Measurements from ENCODE around the gene BTF3L4. TPM values are rescaled to one million over a fixed set of nuclear protein-coding genes. Genes with fewer than 3 reads are reported as not detected.

BTF3L4 gene
- total RNA-seq: 10 to 100 TPM; 77.6 to 95.1 TPM
- polyA plus RNA-seq (2013, experiment 1 of 2): 125 TPM
- 113 TPM for polyA plus RNA-seq (2013, experiment 2 of 2)
- long read RNA-seq, experiment 1, full-length matches to known transcripts: 35 of 65 reads
- long read RNA-seq, experiment 1, partial matches to known transcripts: 13 of 65 reads
- long read RNA-seq, experiment 1, other reads (novel, unspliced or antisense): 17 of 65 reads
- long read RNA-seq, experiment 2, full-length matches to known transcripts: 120 of 134 reads
- long read RNA-seq, experiment 2, partial matches to known transcripts: 6 of 134 reads
- long read RNA-seq, experiment 2, other reads (novel, unspliced or antisense): 8 of 134 reads
- long read RNA-seq, experiment 3, full-length matches to known transcripts: 374 of 387 reads
- long read RNA-seq, experiment 3, partial matches to known transcripts: 2 of 387 reads
- long read RNA-seq, experiment 3, other reads (novel, unspliced or antisense): 11 of 387 reads
- long read RNA-seq, experiment 4, full-length matches to known transcripts: 239 of 251 reads
- long read RNA-seq, experiment 4, partial matches to known transcripts: 3 of 251 reads
- long read RNA-seq, experiment 4, other reads (novel, unspliced or antisense): 9 of 251 reads

DNA sequence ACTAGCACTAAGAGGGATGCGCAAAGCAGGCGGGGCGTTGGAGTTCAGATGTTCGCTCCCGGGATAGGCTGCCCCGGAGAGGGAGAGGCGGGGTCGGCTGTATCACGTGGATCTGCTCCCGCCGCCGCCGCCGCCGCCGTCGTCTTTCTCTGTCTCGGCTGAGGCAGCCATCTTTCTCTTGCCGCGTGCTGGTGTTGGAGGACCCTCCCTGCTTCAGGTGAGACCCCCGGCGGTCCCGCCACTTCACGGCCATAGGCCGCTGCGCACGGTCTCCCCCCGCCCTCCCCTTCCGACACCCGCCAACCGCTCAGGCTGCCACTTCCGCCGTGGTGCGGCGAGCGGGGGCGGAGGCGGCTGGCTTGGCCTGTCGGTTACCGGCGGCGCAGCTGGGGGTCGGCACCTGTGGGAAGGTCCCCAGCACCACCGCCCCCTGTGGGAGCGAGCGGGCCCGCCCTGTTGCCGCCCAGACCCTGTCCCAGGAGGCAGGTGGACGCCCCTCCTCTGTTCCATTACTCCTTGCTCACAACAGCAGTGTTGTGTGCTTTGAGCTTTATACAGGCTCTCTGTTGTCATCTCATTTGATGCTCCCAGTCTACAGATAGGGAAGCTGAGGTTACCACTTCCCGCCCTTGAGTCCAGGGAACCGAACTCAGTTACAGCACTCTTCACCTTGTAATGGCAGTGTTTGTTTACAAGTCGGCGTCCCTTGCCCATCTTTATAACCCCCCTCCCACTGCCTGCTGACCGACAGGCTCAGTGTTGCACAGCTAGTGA, at the start of gene BTF3L4:
Gene BTF3L4 (plus strand): TSS at position 133 of the 774 bp plus-strand sequence. CDS start 3,553 bp downstream, outside the sequence.
- peaks cover 36% of the 10 kb centered on the region for H3K36me3 Mint-ChIP-seq (ENCODE audit: low read depth)
- peak; percentile 58 for TF ChIP-seq CTCF (conservative IDR thresholded peaks at IDR 0.05)

DNA sequence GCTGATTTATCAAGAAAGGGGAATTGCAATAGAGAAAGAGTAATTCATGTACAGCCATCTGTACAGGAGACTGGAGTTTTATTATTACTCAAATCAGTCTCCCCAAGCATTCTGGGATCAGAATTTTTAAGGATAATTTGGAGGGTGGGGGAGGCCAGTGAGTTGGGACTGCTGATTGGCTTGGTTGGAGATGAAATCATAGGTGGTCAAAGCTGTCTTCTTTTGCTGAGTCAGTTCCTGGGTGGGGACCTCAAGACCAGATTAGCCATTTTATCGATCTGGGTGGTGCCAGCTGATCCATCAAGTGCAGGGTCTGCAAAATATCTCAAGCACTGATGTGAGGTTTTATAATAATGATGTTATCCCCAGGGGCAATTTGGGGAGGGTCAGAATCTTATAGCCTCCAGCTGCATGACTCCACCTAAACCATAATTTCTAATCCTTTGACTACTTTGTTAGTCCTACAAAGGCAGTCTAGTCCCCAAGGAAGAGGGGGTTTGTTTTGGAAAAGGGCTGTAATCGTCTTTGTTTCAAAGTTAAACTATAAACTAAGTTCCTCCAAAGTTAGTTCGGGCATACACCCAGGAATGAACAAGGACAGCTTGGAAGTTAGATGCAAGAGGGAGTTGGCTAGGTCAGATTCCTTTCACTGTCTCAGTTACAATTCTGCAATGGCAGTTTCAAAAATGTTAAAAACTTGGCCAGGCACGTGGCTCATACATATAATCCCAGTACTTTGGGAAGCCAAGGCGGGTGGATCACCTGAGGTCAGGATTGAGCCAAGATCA, 48.7 kb upstream of the BTF3L4 start:
- Mint-ChIP-seq H3K27ac (peak overlapping the region; percentile 93), H3K36me3 (ENCODE audit: low read depth) (no peaks in the 10 kb centered on the region), H3K27me3 (ENCODE audit: insufficient read depth) (no peaks in the 10 kb centered on the region), H3K9me3 (no peaks in the 10 kb centered on the region), H3K4me3 (peak overlapping the region; percentile 34), H3K4me1 (peaks cover 32% of the 10 kb centered on the region)
- WGBS, 2 experiments (ENCODE audit: insufficient coverage in 1 of 2, insufficient read length in 1 of 2): 81 to 91% methylated on average over 4 to 5 of the region's 5 CpGs
- Histone ChIP-seq H3K27ac (ENCODE audit: low read depth, low read length) (no peak overlapping the region), H3K9me3 (ENCODE audit: control insufficient read depth, low read length) (no peaks in the 10 kb centered on the region), H3K4me3 (ENCODE audit: low read length) (no peak overlapping the region), H3K36me3 (ENCODE audit: control insufficient read depth, insufficient read depth, low read length) (no peaks in the 10 kb centered on the region), H3K27me3 (ENCODE audit: control insufficient read depth, insufficient read depth, low read length, poor library complexity, severe bottlenecking) (no peaks in the 10 kb centered on the region), H3K4me1 (ENCODE audit: control insufficient read depth, insufficient read depth, low read length) (peaks cover 18% of the 10 kb centered on the region), H3K9ac (ENCODE audit: extremely low read depth, low read length, poor library complexity, severe bottlenecking) (no peak overlapping the region)
- no peak for DNase-seq
- no peak for TF ChIP-seq CTCF (conservative IDR thresholded peaks at IDR 0.05)

More for the DNA sequence above, at the start of gene BTF3L4:
- Histone ChIP-seq H3K27ac (ENCODE audit: low read depth, low read length) (peak within 1 kb of the TSS; percentile 96), H3K9ac (ENCODE audit: extremely low read depth, low read length, poor library complexity, severe bottlenecking) (peak within 1 kb of the TSS; percentile 82), H3K36me3 (ENCODE audit: control insufficient read depth, insufficient read depth, low read length) (peaks cover 24% of the 10 kb centered on the region), H3K4me3 (ENCODE audit: low read length) (peak within 1 kb of the TSS; percentile 97), H3K4me1 (ENCODE audit: control insufficient read depth, insufficient read depth, low read length) (no peaks in the 10 kb centered on the region), H3K27me3 (ENCODE audit: control insufficient read depth, insufficient read depth, low read length, poor library complexity, severe bottlenecking) (no peaks in the 10 kb centered on the region), H3K9me3 (ENCODE audit: control insufficient read depth, low read length) (no peaks in the 10 kb centered on the region)
- DNase-seq: peak; percentile 99
- Mint-ChIP-seq H3K4me1 (peaks cover 26% of the 10 kb centered on the region), H3K27me3 (ENCODE audit: insufficient read depth) (no peaks in the 10 kb centered on the region), H3K27ac (peak within 1 kb of the TSS; percentile 98), H3K4me3 (peak within 1 kb of the TSS; percentile 96), H3K9me3 (no peaks in the 10 kb centered on the region)
- 0% methylated on average over 13 to 54 of the region's 54 CpGs for WGBS, 2 experiments (ENCODE audit: insufficient coverage in 1 of 2, insufficient read length in 1 of 2)
